Heart left ventricle (tissue), 13 donors: ENCODE data around the gene FAM168A.

Experiments used
- CTCF ChIP-seq, 12 donors: fragments of 200-600 bp; sonication (generic) in 4 of 12; IDR thresholded peaks; one replicate each; pipeline versions ENCODE4 v1.5.0 to v1.8.0; 2018 to 2022; ENCODE audit warnings: antibody characterized with exemption in 12 of 12, mild to moderate bottlenecking in 5 of 12
- POLR2A ChIP-seq, 2 donors: fragments of 450-650 bp; IDR thresholded peaks; one replicate each; pipeline ENCODE4 v1.6.1; 2017; ENCODE audit warnings: antibody characterized with exemption in 2 of 2, mild to moderate bottlenecking in 2 of 2, moderate library complexity in 2 of 2
- donor health status: ischemic (EF 13 %, LVEDD 7.1; RV severe dilation, severe dysfunction).
- donor health status: DM: no; HTN: yes; CAD: no.
- donor health status: DM: no; HTN: no; CAD: no.
- donor health status: ischemic (EF 25% LVEDD 6.9; RV normal size, moderate dysfunction).
- donor health status: ischemic (EF 25% LVEDD 5.7; RV mildly dilated, moderate dysfunction).
- donor health status: ischemic (EF 35%, LVEDD 5.7; RV mildly dilated, moderate dysfunction).
- donor health status: nonischemic (EF 11% LVEDD 7.7; RV severe dilation, severe dysfunction).
- donor health status: DM: yes; HTN: yes; CAD: no.
- donor health status: PGD.
- donor health status: ischemic (EF 29% LVEDD 5.4; RV normal size, mild dysfunction).
- donor health status: nonischemic (EF 23%, LVEDD 6.1; RV moderate dilation, normal function).

- TF ChIP-seq CTCF (IDR thresholded peaks at IDR 0.05), result no peak
- no peak for TF ChIP-seq POLR2A (IDR thresholded peaks at IDR 0.05)
These were observed 40.9 kb downstream of the FAM168A start for GRCh38 chr11:73556966-73557365.
